HG03045 (cell line): ENCODE results near the gene MRPL28.
"Not testable (repeated sequence)": the region's sequence is repeated elsewhere in the genome, so short reads cannot be mapped to it uniquely, and the experiment has no call there.

ENCODE experiments used
- ATAC-seq: cut with Tn5 transposase; IDR thresholded peaks from one replicate; pipeline ENCODE4 v1.9.1; 2021; ENCODE audit warnings: mild to moderate bottlenecking, moderate library complexity; ENCODE audit not compliant: unreplicated experiment

MRPL28 gene

DNA sequence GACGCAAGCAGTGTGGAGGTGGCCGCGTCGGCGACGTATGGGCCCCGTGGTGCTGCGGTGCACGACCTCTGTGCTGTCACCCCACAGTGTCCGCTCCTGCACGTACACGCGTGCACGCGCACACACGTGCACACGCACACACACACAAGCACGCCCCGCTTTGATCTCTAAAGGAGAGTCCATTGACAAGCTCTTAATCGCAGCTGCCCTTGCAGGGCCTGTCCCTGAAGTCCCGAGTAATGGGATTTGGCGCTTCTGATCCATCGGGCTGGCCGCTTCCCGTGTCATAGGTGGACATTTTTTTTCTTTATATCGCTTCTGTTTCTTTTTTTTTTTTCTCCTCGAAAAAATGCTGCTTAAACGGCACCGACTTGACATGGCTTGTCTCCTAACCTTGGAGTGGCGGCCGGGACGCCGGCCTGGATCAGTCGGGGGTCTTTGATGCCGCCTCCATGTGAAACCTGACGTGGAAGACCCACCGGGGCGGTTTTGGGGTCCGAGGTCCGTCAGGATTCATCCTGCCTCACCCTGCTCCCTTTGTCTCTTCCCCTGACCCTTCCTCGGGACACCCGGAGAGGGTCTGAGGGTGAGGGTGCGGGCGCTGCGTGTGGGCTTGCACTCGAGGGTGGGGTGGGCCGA is 9.5 kb downstream of the MRPL28 start:
- no peak for ATAC-seq

DNA sequence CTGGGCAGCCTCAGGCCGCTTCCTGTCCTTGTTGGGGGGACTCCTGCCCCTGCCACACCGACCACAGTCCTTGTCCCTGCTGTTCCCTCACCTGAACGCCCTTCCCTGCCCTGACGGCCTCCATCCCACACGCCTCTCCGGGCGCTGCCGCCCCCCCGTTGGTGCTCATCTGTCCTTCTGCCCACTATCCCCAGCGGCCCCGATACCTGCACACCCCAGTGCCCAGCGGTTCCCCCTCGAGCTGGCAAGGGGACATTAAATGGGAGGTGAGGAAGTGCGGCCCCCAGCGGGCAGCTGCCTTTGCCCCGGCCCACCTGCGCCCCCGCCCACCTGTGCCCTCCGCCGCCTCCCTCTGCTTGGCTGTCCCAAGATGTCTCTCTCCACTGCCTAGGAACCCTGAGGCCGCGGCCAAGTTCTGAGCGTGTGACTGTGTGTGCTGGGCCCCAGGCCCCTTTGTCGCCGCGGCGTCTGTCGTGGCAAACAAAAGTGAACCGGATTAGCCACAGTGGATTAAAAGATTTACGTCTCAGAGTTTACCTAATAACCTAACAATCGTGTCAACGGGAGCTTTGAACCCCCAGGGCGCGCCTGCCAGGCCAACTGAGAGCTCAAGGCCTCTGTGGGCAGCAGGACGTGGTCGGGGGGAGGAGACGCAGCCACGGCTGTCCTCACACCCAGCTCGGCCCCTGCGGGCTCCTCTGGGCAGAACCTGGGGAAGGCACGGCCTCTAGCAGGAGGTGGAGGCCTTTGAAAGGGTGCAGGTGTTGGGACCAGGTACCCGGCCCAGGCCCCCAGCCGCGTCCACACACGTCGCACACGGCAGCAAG is 10.3 kb downstream of the MRPL28 start:
- ATAC-seq: no peak

DNA sequence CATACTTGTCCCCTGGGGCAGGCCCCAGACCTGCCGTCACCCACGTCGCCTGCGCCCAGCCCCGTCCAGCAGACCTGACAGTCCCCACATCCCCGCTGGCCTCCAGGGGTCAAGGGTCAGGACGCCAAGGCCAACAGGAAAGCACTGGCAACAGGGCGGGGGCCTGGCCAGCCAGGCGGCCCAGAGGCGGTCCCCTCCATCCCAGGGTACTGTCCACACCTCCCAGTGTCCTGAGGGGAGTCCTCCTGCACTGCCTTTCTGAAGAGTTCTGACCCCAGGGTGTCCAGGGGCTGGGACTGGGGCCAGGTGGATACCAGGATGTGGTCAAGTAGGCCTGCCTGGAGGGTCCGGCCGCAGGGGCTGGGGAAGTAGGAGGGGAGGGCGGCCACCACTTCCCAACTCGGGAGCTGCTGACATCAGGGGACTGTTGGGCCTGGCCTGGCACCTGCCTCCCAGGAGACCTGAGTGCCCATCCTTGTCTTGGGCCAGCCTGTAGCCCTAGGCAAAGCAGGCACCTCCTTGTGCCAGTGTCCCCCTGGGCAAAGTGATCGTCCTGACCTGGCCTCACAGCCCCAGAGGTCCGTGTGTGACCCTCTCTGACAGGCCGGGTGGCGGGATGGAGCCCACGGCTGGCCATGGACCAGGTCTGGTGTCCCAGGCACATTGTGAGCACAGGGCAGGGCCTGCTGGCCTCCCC is 11.1 kb downstream of the MRPL28 start:
- no peak for ATAC-seq

DNA sequence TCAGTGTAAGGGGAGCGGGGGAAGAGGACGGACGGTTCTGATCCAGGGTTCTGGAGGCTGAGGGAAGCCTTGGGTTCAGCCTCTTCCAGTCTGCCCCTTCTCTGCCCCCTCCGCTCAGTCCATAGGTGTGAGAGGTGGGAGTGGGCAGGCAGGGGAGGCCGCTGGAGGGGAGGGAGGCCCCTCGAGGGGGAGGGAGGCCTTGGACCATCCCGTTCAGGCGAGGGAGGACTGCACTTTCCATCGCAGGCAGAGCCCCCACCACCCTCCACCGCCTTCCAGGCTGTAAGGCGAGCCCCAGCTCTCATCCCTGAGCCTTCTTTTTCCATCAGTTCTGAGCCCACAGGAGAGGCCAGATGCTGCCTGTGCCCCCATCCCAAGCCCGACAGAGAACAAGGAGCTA is 13.6 kb downstream of the MRPL28 start:
- ATAC-seq: no peak

DNA sequence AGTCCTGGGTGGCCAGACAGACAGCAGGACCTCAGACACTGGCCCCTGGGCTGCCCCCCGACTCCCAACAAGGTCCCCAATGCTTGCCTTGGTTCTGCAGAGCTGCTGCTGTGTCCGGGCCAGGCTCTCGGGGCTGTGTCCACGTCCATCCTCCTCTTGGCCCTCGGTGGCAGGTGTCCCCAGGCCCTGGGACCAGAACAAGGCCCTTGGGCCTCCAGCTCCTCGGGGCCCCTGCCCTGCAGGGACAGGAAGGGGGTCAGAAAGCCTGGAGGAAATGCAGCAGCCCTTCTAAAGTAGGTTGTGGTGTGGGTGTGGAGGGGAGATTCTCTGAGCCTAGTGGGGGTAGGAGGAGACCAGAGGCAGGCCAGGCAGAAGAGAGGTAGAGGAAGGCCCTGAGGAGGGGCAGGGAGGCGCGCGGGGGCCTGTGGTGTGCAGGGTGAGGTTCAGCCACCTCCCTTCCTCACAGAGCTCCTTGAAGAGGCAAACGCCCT is 15.3 kb downstream of the MRPL28 start:
- ATAC-seq: no peak

DNA sequence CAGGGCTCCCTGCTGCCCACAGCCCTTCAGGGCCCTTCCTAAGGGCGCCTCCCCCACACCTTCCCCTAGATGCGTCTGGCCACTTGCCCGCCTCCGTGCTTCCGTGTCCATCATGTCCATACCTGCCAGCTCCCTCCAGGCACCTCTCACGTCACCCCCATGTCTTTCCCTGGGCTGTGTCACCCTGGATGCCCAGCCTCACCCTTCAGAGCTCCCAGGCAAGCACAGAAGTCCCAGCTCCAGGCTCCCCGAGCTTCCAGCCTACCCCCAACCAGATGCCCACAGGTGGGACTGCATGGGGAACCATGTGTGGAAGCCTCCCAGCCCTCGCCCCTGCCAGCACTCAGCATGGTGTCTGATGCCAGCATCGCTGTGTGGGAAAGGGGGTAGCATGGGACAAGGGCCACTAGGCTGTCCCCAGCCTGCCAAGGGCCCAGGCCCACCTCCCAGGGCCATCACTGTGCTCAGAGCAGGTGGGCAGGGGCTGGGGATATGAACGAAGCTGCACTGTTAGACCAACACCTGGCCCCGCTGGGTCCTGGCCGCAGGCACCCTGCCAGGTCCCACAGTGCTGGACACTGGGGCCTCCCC is 16.0 kb downstream of the MRPL28 start:
- no peak for ATAC-seq

DNA sequence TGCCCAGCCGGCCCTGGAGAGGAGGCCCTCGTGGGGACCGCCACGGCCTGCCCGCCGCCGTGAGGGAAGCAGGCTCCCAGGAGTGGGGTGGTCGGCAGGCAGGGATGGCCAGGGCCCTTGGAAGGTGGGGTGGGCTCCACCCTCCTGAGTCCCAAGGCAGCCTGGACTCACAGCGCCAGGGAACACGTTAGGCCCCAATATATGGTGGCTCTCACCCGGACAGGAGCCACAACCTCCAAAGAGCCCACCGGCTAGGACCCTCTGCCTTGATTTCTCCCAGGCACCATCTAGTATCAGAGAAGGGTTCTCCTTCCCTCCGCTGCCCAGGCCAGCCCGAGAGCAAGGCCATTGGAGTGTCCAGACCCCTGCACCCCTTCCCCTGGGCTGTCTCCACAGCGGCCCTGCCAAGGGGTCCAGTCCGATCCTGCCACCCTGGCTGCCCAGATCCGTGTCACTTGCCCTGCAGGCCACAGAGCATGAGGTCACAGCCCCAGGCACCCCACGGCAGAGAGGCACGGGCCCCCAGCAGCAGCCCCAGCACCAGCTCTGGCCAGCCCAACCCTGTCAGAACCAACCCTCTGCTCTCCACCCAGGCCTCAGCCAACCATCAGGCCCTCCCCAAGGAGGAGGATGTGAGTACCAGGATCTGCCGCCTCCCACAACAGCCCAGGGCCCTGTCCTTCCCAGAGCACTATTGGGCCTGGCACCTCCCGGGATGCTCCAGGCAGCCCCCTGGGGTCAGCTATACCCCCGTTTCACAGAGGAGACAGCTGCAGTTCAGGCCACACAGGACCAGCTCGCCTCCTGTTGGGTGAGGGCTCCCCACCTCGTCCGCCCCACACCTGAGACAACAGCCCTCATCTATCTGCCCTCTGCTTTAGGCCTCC is 16.7 kb downstream of the MRPL28 start:
- ATAC-seq: peak; percentile 8

DNA sequence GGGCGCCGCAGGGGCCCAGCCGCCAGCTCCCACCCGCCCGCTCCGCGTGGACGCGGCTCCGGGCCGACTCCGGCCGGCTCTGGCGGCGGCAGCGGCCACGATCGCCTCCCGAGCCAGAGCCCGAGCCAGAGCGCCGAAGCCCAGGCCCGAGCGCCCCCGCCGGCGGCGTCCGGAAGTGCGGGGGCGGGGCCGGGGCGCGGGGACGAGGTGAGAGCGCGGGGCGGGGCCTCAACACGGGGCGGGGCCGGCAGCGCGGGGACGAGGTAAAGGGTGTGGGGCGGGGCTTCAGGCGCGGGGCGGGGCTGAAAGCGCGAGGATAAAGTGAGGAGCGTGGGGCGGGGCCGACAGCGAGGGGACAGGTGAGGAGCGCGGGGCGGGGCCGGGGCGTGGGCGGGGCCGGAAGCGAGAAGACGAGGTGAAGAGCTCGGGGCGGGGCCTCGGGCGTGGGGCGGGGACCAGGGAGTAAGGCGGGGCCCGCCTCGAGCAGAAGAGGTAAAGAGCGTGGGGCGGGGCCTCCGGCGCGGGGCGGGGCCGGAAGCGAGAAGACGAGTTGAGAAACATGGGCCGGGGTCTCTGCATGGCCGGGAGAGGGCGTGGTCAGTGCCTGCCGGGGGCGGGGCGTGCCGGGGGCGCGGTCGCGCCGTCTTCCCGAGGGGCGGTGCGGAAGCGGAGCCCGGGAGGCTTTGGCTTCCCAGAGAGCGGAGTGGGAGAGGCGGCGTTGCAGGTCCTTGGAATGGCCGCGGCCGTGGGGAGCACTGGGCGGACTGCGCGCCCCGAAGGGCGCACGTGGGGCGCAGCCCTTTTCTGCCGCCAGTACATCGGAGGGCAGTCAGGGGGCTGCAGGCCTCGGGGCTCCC is 17.6 kb downstream of the MRPL28 start, which contains the start of gene AXIN1:
AXIN1 (minus strand) TSS at position 177 of the 857 bp plus-strand sequence. CDS start 5,698 bp downstream, outside the sequence.
- ATAC-seq: peak; percentile 58

DNA sequence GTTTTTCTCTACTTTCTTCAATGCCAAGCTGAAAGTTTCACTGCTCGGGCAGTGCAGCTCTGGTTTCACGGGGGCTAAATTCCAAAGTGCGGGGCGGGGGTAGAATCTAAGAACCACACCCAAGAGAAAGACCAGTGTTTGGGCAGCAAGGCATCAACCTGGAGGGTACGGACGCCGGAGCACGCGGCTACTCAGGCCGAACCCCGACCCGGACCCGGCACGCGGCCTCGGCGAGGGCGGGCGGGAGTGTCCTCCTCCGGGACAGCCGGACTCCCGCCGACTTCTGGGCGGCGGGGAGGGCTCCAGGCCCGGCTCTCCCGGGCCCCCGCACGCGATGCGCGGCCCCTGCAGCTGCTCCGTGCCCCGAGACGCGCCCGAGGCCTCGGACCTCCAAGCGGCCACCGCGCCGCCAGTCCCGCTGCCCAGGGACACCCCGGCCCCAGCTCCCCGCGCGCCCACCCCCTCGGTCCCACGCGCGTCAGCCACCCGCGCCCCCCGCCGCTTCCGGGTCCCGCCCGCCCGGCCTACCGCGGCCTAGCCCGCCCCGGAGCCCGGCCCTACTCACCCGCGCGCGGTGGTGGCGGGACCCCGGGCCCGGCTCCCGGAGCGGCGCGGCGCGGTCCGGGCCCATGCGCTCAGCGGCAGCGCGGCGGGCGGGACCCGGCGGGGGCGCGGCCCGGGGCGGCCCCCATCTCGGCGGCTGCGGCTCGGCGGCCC is 18.4 kb downstream of the MRPL28 start:
- peak; percentile 31 for ATAC-seq

DNA sequence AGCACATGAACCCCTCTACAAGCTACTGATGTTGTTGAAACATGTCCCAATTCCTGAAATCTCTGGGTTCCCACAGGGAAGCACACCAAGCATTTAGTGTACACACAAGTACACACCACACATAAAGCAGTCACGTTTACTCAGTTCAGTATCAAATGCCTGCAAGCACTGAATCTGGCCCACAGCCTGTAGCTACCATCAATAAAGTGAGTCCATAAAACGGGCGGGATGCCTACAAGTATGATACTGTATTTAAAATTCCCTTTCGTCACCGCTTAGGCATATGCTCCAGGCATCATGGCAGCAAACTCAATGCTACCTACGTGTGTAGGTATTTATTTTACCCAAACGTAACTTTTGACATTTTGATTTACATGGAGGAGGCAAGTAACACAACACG is 20.1 kb downstream of the MRPL28 start:
- no peak for ATAC-seq

DNA sequence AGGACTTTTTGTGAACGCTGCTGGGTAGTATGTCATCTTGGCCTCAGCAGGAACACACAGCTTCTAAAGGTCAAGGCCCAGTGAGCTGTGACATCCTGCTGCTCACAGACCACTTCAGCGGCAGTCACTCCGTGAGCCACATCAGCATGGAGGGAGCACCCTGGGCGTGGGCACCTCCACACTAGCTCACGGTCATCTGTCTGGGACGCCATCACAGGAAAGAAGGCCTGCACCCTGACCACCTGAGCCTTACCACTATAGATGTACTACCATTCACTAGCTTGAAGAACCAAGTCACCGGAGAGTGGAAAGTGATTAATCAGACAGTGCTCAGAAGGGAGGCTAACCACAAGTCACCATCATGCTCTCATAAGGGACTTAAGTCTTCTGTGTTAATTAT is 21.1 kb downstream of the MRPL28 start:
- ATAC-seq: no peak

DNA sequence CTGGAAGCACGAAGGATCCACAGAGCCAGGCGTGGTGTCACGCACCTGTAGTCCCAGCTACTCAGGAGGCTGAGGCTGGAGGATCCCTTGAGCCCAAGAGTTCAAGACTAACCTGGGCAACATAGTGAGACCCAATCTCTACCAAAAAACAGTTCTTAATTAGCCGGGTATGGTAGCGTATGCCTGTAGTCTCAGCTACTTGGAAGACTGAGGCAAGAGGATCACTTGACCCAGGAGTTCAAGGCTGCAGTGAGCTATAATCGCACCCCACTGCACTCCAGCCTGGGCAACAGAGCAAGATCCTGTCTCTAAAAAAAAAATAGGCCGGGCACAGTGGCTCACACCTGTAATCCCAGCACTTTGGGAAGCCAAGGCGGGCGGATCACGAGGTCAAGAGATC is 21.8 kb downstream of the MRPL28 start:
- not testable (repeated sequence) for ATAC-seq

DNA sequence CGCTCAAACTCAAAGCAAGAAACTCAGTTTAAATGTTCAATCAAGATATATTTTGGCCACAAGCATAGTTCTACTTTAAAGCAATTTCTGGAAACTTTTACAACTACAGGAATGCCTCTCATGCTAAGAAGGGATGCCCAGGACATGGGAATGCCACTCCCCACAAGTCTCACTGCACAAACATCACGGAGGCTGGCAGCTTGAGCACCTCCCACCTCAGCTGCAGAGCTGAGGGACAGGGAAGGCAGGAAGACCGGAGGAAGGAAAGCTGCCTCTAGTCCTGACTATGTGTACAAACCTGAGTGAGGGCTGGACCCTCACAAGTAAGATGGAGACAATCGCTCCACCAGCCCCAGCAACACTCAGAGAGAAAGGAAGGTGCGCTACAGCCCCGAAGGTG is 23.1 kb downstream of the MRPL28 start:
- ATAC-seq: no peak

DNA sequence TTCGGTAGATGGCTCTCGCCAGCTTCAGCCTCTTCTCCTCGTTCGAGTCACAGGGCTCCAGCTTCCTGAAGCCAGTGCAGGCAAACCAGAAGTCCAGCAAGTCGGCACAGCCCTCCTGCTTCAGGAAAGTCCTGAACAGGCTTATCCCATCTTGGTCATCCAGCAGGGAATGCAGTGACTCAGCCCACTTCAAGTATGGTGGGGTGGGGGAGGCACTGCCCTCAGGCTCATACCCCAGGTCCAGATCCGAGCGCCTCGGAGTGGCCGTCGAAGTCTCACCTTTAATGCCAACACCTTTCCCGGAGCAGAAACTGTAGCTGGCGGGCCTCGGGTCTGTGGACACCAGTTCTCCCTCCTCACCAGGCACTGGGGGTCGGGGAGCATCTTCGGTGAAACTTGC is 23.8 kb downstream of the MRPL28 start:
- no peak for ATAC-seq

DNA sequence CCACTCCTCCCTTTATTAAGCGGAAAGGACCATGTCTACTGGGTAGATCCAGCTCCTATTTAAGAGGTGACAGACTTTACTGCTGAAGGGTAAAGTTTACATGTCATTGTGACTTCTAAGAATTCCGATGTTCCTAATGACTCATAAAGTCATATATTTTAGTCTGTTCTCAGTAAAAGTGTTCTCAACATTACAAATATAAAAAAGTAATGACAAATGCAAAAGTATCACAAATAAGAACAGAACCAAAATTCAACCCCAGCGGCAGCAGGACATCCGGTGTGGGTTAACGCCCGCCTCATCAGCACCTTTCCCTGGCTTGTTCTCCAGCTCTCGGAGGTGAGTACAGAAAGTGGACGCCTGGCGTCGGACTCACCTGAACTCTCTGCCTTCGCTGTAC is 24.6 kb downstream of the MRPL28 start:
- no peak for ATAC-seq

DNA sequence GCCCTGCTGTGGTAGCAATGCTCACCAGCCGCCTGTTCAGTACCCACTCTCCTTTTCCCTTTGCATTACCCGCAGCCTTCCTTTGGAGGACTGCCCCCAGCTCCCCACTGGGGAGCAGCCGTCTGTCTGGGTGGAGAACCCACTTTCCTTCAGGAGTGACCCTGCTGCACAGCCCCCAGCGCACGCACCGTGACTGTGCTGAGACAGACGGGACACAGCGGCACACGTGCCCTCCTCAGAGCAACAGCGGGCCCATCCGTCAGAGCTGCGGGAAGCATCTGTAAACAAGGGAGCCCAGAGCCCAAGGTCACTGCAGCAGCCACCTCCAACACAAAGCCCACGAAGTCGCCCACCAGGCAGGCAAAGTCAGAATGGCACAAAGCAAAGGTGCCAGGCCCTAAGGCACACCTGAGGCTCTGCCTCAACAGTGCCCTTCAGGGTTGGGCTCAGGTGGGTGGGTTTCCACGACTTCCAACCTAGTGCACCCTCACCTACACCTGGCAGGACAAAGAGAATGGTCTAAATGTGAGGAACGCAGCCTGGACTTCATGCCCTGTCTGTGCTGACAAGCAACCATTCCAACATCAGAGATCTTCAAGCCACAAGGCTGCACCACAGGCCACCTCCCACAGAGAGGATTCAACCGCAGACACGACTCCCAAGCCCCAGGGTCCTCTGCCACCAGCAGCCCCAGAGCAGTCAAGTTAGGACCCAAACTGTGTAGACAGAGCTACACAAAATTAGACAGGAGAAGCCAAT is 27.7 kb downstream of the MRPL28 start:
- ATAC-seq: no peak

DNA sequence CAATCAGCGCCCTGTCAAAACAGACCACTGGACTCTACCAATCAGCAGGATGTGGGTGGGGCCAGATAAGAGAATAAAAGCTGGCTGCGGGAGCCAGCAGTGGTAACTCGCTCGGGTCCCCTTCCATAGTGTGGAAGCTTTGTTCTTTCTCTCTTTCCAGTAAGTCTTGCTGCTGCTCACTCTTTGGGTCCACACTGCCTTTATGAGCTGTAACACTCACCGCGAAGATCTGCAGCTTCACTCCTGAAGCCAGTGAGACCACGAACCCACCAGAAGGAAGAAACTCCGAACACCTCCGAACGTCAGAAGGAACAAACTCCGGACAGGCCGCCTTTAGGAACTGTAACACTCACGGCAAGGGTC is 28.4 kb downstream of the MRPL28 start:
- not testable (repeated sequence) for ATAC-seq
